Body of pancreas (tissue), 4 donors: ENCODE data around the gene ADGRL4. TPM values are rescaled to one million over a fixed set of nuclear protein-coding genes. Genes with fewer than 3 reads are reported as not detected.

ENCODE experiments used
- ATAC-seq: fragments of 150-250 bp; one replicate; pipeline ENCODE4 v1.9.1; 2016
- DNase-seq, 4 donors: peaks; one replicate each; pipeline ENCODE4 v3.0.0-alpha.2; 2019
- H3K27ac ChIP-seq, 4 donors: fragments of 200-600 bp; sonication (generic); 1 replicate in 3 of 4; 2 replicates in 1 of 4; pipeline versions ENCODE4 v1.5.1 to v1.6.1; 2016 to 2019; ENCODE audit warnings: mild to moderate bottlenecking in 1 of 4, mixed read lengths in 1 of 4, moderate library complexity in 1 of 4
- H3K27me3 ChIP-seq, 2 donors: fragments of 200-600 bp; sonication (generic); one replicate each; pipeline ENCODE4 v1.6.0; 2016; ENCODE audit warnings: mild to moderate bottlenecking in 1 of 2
- H3K36me3 ChIP-seq, 2 donors: fragments of 200-600 bp; sonication (generic); replicated peaks in 1 of 2; 2 replicates each; pipeline ENCODE4 v1.5.1; 2016; ENCODE audit warnings: low read depth in 2 of 2; ENCODE audit not compliant: insufficient read depth in 1 of 2
- H3K4me1 ChIP-seq: fragments of 200-600 bp; sonication (generic); one replicate; pipeline ENCODE4 v1.6.0; 2016
- H3K4me3 ChIP-seq, 2 donors: fragments of 200-600 bp; sonication (generic); 1 replicate in 1 of 2; 2 replicates in 1 of 2; pipeline ENCODE4 v1.5.1; 2016 to 2019
- H3K9me3 ChIP-seq, 3 donors: fragments of 200-600 bp; sonication (generic); 1 replicate in 2 of 3; 2 replicates in 1 of 3; pipeline ENCODE4 v1.5.1; 2016
- CTCF ChIP-seq, 7 experiments: fragments of 450-650 bp in 4 of 7; fragments of 200-600 bp in 3 of 7; sonication (generic) in 3 of 7; IDR thresholded peaks; one replicate each; pipeline ENCODE4 v1.5.1; 2016 to 2019; ENCODE audit warnings: antibody characterized with exemption in 7 of 7
- POLR2A ChIP-seq, 3 donors: fragments of 450-650 bp; IDR thresholded peaks; one replicate each; pipeline ENCODE4 v1.6.1; 2016; ENCODE audit warnings: antibody characterized with exemption in 3 of 3, mild to moderate bottlenecking in 2 of 3
- WGBS, 2 donors: methylation state at CpG; one replicate each; pipeline ENCODE4 v1.1.5; 2017; 5-methylcytosine and 5-hydroxymethylcytosine counted together
- intact Hi-C: fragments of 100-400 bp; cut with DNase I; formaldehyde crosslinking; loops from one replicate; pipeline ENCODE4 v1.15.1; 2023
- total RNA-seq, 2 donors: library from RNA; depleted of rRNA; stranded (reverse); fragments of >200 nt; gene quantifications; one replicate each; pipeline ENCODE4 v1.1.0, GENCODE V29; 2016

The ADGRL4 gene
- total RNA-seq, 2 donors from 2014 or later = 4.3 to 6.2 TPM

- no peaks in the 10 kb centered on the region for H3K27me3 ChIP-seq
- no peaks in the 10 kb centered on the region for H3K9me3 ChIP-seq
- intact Hi-C loops = no loop called here
- ATAC-seq = no peak
- WGBS, 2 donors = 42 to 51% methylated on average over 3 of the region's 3 CpGs
- DNase-seq = no peak
- H3K4me1 ChIP-seq = no peaks in the 10 kb centered on the region
- TF ChIP-seq CTCF (IDR thresholded peaks at IDR 0.05) = no peak
- no peak for TF ChIP-seq POLR2A (IDR thresholded peaks at IDR 0.05)
- H3K27ac ChIP-seq = no peak overlapping the region
- H3K4me3 ChIP-seq = no peak overlapping the region
- H3K36me3 ChIP-seq = no peaks in the 10 kb centered on the region
Observed at GRCh38 chr1:78916986-78917385, 89.5 kb downstream of the ADGRL4 start.

GRCh38 chr1:78913950-78914349 is 92.6 kb downstream of the ADGRL4 start:
- 66 to 70% methylated on average over 2 of the region's 2 CpGs for WGBS, 2 donors
- ATAC-seq (no peak), DNase-seq (no peak)
- Histone ChIP-seq H3K36me3 (no peaks in the 10 kb centered on the region), H3K4me1 (no peaks in the 10 kb centered on the region), H3K27ac (no peak overlapping the region), H3K4me3 (no peak overlapping the region), H3K27me3 (no peaks in the 10 kb centered on the region), H3K9me3 (no peaks in the 10 kb centered on the region)
- TF ChIP-seq POLR2A (IDR thresholded peaks at IDR 0.05) (no peak), CTCF (IDR thresholded peaks at IDR 0.05) (no peak)
- intact Hi-C loops = no loop called here

- intact Hi-C loops = no loop called here
- Histone ChIP-seq H3K9me3 (no peaks in the 10 kb centered on the region), H3K27me3 (no peaks in the 10 kb centered on the region), H3K4me3 (no peak overlapping the region), H3K27ac (no peak overlapping the region), H3K4me1 (no peaks in the 10 kb centered on the region), H3K36me3 (no peaks in the 10 kb centered on the region)
- no peak for DNase-seq
- TF ChIP-seq POLR2A (IDR thresholded peaks at IDR 0.05) (no peak), CTCF (IDR thresholded peaks at IDR 0.05) (no peak)
- WGBS, 2 donors = 50 to 57% methylated on average over 3 of the region's 3 CpGs
- no peak for ATAC-seq
Observed at GRCh38 chr1:78911956-78912880, 94.3 kb downstream of the ADGRL4 start.

- H3K4me1 ChIP-seq = no peaks in the 10 kb centered on the region
- intact Hi-C loops = no loop called here
- DNase-seq (no peak), ATAC-seq (no peak)
- 32 to 41% methylated on average over 1 of the region's 1 CpG for WGBS, 2 donors
- no peak for TF ChIP-seq POLR2A (IDR thresholded peaks at IDR 0.05)
- TF ChIP-seq CTCF (IDR thresholded peaks at IDR 0.05) = no peak
- no peaks in the 10 kb centered on the region for H3K27me3 ChIP-seq
- H3K9me3 ChIP-seq = no peaks in the 10 kb centered on the region
- no peak overlapping the region for H3K27ac ChIP-seq
- H3K36me3 ChIP-seq = no peaks in the 10 kb centered on the region
- no peak overlapping the region for H3K4me3 ChIP-seq
Observed at GRCh38 chr1:78902641-78903040, 103.9 kb downstream of the ADGRL4 start.

- intact Hi-C loops = no loop called here
- TF ChIP-seq POLR2A (IDR thresholded peaks at IDR 0.05) (no peak), CTCF (IDR thresholded peaks at IDR 0.05) (no peak)
- Histone ChIP-seq H3K4me1 (no peaks in the 10 kb centered on the region), H3K36me3 (no peaks in the 10 kb centered on the region), H3K9me3 (no peaks in the 10 kb centered on the region), H3K27ac (no peak overlapping the region), H3K4me3 (no peak overlapping the region), H3K27me3 (no peaks in the 10 kb centered on the region)
- DNase-seq (no peak), ATAC-seq (no peak)
- 49 to 52% methylated on average over 2 of the region's 2 CpGs for WGBS, 2 donors
Observed at GRCh38 chr1:78894811-78895210, 111.7 kb downstream of the ADGRL4 start.
